Endodermal cell (in vitro differentiated cells): ENCODE measurements around the gene SHISA3. TPM values are rescaled to one million over a fixed set of nuclear protein-coding genes. Genes with fewer than 3 reads are reported as not detected.

Experiments
- DNase-seq: peaks from one replicate; pipeline ENCODE4 v3.0.0-alpha.2; 2017
- H3K27ac ChIP-seq: 2 replicates; pipeline ENCODE4 v1.5.1; 2013; ENCODE audit warnings: mild to moderate bottlenecking, low read depth, low read length, moderate library complexity
- H3K27me3 ChIP-seq: 2 replicates; pipeline ENCODE4 v1.6.1; 2013; ENCODE audit warnings: mild to moderate bottlenecking, low read length, moderate library complexity; ENCODE audit not compliant: insufficient read depth, control insufficient read depth, poor library complexity, severe bottlenecking
- H3K36me3 ChIP-seq: 2 replicates; pipeline ENCODE4 v1.7.0; 2013; ENCODE audit warnings: mild to moderate bottlenecking, low read length, moderate library complexity; ENCODE audit not compliant: control insufficient read depth, insufficient read depth
- H3K4me1 ChIP-seq: one replicate; pipeline ENCODE4 v1.7.0; 2013; ENCODE audit warnings: low read length; ENCODE audit not compliant: control insufficient read depth, insufficient read depth
- H3K4me3 ChIP-seq: 2 replicates; pipeline ENCODE4 v1.5.1; 2013; ENCODE audit warnings: mild to moderate bottlenecking, low read length, moderate library complexity
- H3K9ac ChIP-seq: 2 replicates; pipeline ENCODE4 v1.6.1; 2013; ENCODE audit warnings: mild to moderate bottlenecking, low read length, moderate library complexity; ENCODE audit not compliant: poor library complexity, severe bottlenecking; ENCODE audit errors: extremely low read depth
- H3K9me3 ChIP-seq: 2 replicates; pipeline ENCODE4 v1.6.1; 2013; ENCODE audit warnings: mild to moderate bottlenecking, low read length, moderate library complexity; ENCODE audit not compliant: control insufficient read depth
- H3K27ac Mint-ChIP-seq: 2 replicates; pipeline ENCODE4 v1.8.0; 2020; ENCODE audit warnings: mixed read lengths
- H3K27me3 Mint-ChIP-seq: 2 replicates; pipeline ENCODE4 v1.8.0; 2021; ENCODE audit warnings: mild to moderate bottlenecking, mixed read lengths; ENCODE audit not compliant: insufficient read depth
- H3K36me3 Mint-ChIP-seq: 2 replicates; pipeline ENCODE4 v1.8.0; 2020; ENCODE audit warnings: low read depth, mixed read lengths
- H3K4me1 Mint-ChIP-seq: 2 replicates; pipeline ENCODE4 v1.8.0; 2020; ENCODE audit warnings: mixed read lengths
- H3K4me3 Mint-ChIP-seq: 2 replicates; pipeline ENCODE4 v1.8.0; 2020; ENCODE audit warnings: mild to moderate bottlenecking, moderate library complexity, mixed read lengths
- H3K9me3 Mint-ChIP-seq: 2 replicates; pipeline ENCODE4 v1.8.0; 2020; ENCODE audit warnings: mild to moderate bottlenecking, mixed read lengths
- WGBS, 2 experiments: methylation state at CpG; one replicate each; pipeline versions ENCODE4 v1.1.5 to v1.1.7; 2013; ENCODE audit warnings: missing lambda C conversion rate in 2 of 2, mixed read lengths in 1 of 2; ENCODE audit not compliant: insufficient coverage in 1 of 2, insufficient read length in 1 of 2; 5-methylcytosine and 5-hydroxymethylcytosine counted together
- total RNA-seq, 2 donors: library from RNA; stranded (reverse); fragmentation: NEBNext Ultra II Directional in 1 of 2; extraction: Animal tissue kit (Norgen Biotek cat#: 25700) in 1 of 2; gene quantifications; 2 replicates in 1 of 2; 3 replicates in 1 of 2; pipeline ENCODE4 v1.2.1, GENCODE V29; 2021
- TF ChIP-seq, protein P1 (sequence below): fragments of 200-600 bp; sonication (generic); conservative IDR thresholded peaks from 2 replicates; pipeline ENCODE4 v1.5.0; 2021; ENCODE audit warnings: antibody characterized with exemption, mild to moderate bottlenecking

Gene SHISA3
- total RNA-seq, 2 donors from 2014 or later = 18.0 to 37.0 TPM

DNA sequence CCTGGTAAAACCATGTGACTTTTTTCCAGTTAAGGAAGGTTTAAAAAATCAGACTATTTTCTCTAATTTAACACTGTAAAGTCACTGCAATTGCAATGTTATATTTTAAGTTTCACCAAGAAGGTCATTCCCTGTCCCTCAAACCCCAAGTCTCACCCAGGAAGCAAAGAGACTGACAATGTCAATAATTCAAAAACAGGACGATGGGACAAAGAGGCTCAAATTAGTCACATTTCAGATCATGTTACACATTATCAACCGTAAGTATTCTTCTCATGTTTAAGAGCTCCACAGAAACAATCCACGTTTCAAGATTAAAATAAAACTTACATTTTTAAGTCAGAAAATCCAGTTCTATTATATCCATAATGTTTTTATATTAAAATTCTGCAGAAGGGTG lies 13.2 kb downstream of the SHISA3 start:
- WGBS, 2 experiments = 84 to 100% methylated on average over 2 to 3 of the region's 3 CpGs
- no peak for DNase-seq
- no peaks in the 10 kb centered on the region for H3K9me3 Mint-ChIP-seq
- Histone ChIP-seq H3K4me3 (no peak overlapping the region), H3K27ac (no peak overlapping the region), H3K36me3 (peaks cover 3% of the 10 kb centered on the region), H3K4me1 (no peaks in the 10 kb centered on the region), H3K27me3 (no peaks in the 10 kb centered on the region), H3K9me3 (no peaks in the 10 kb centered on the region), H3K9ac (no peak overlapping the region)
- TF ChIP-seq, protein P1, sequence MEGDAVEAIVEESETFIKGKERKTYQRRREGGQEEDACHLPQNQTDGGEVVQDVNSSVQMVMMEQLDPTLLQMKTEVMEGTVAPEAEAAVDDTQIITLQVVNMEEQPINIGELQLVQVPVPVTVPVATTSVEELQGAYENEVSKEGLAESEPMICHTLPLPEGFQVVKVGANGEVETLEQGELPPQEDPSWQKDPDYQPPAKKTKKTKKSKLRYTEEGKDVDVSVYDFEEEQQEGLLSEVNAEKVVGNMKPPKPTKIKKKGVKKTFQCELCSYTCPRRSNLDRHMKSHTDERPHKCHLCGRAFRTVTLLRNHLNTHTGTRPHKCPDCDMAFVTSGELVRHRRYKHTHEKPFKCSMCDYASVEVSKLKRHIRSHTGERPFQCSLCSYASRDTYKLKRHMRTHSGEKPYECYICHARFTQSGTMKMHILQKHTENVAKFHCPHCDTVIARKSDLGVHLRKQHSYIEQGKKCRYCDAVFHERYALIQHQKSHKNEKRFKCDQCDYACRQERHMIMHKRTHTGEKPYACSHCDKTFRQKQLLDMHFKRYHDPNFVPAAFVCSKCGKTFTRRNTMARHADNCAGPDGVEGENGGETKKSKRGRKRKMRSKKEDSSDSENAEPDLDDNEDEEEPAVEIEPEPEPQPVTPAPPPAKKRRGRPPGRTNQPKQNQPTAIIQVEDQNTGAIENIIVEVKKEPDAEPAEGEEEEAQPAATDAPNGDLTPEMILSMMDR = no peak
- H3K27me3 Mint-ChIP-seq = peaks cover 28% of the 10 kb centered on the region
- peaks cover 5% of the 10 kb centered on the region for H3K4me1 Mint-ChIP-seq
- peaks cover 7% of the 10 kb centered on the region for H3K36me3 Mint-ChIP-seq
- H3K27ac Mint-ChIP-seq = no peak overlapping the region
- H3K4me3 Mint-ChIP-seq = no peak overlapping the region

DNA sequence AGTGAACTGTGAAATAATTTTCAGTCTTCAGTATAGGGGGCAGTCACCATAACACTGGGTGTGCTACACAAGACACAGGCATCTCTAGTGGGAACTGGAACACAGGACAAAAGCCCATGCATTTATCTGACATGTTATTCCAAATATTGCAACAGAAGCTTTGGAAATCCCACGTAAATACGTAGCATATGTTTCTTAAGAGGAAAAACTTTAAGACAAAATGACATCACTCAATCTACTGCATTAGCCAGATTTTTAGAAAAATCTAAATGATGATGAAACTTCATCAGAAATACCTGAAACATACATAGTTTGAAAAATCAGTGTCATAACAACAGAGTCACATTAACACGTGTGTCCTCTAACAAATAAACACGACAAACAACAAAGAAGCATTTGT lies 14.5 kb downstream of the SHISA3 start:
- Mint-ChIP-seq H3K27ac (no peak overlapping the region), H3K4me3 (no peak overlapping the region), H3K27me3 (peaks cover 36% of the 10 kb centered on the region), H3K4me1 (peaks cover 13% of the 10 kb centered on the region), H3K9me3 (no peaks in the 10 kb centered on the region), H3K36me3 (peaks cover 7% of the 10 kb centered on the region)
- H3K27ac ChIP-seq = no peak overlapping the region
- H3K9ac ChIP-seq = no peak overlapping the region
- no peaks in the 10 kb centered on the region for H3K4me1 ChIP-seq
- H3K36me3 ChIP-seq = peaks cover 3% of the 10 kb centered on the region
- DNase-seq = no peak
- H3K4me3 ChIP-seq = no peak overlapping the region
- H3K9me3 ChIP-seq = no peaks in the 10 kb centered on the region
- 92 to 95% methylated on average over 4 of the region's 4 CpGs for WGBS, 2 experiments
- no peaks in the 10 kb centered on the region for H3K27me3 ChIP-seq
- TF ChIP-seq, protein P1 = no peak

DNA sequence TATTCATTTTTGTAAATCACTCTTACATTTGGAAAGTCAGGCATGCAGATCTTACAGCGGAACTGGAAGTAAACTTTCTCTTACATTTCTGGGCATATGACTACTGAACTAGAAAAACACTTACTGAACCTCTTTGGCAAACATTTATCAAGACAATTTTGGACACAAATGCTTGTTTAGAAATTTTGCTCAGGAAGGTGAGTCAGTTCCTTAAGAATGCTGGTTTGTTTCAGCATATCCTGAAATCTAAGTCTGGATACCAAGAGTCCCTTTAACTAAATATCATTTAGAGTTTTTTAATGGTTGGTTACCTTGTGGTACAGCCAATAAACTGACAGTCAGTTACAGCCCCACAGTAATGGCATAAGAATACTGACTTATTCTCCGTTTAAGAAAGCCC lies 15.0 kb downstream of the SHISA3 start:
- no peaks in the 10 kb centered on the region for H3K4me1 ChIP-seq
- Mint-ChIP-seq H3K36me3 (peaks cover 7% of the 10 kb centered on the region), H3K27me3 (peaks cover 36% of the 10 kb centered on the region), H3K4me3 (no peak overlapping the region), H3K9me3 (no peaks in the 10 kb centered on the region), H3K4me1 (peaks cover 16% of the 10 kb centered on the region), H3K27ac (no peak overlapping the region)
- H3K27me3 ChIP-seq = no peaks in the 10 kb centered on the region
- H3K9ac ChIP-seq = no peak overlapping the region
- no peak overlapping the region for H3K27ac ChIP-seq
- TF ChIP-seq, protein P1 = no peak
- DNase-seq = no peak
- no peaks in the 10 kb centered on the region for H3K9me3 ChIP-seq
- 82 to 100% methylated on average over 1 to 2 of the region's 2 CpGs for WGBS, 2 experiments
- H3K36me3 ChIP-seq = peaks cover 3% of the 10 kb centered on the region
- no peak overlapping the region for H3K4me3 ChIP-seq
